DOHH2 (cell line): ENCODE data around the gene CAPN10.

Source experiments
- EZH2phosphoT487 ChIP-seq: fragments of 200-600 bp; sonication (generic); IDR thresholded peaks from 2 replicates; pipeline ENCODE4 v1.6.1; 2017; ENCODE audit warnings: borderline replicate concordance, mild to moderate bottlenecking, antibody characterized with exemption, low read length, moderate library complexity, mixed read lengths
- TF ChIP-seq, protein P1 (sequence below): fragments of 200-600 bp; sonication (generic); IDR thresholded peaks from one replicate; pipeline ENCODE4 v1.5.1; 2014; ENCODE audit warnings: antibody characterized with exemption, mild to moderate bottlenecking, low read depth, low read length; ENCODE audit not compliant: poor library complexity, severe bottlenecking

DNA sequence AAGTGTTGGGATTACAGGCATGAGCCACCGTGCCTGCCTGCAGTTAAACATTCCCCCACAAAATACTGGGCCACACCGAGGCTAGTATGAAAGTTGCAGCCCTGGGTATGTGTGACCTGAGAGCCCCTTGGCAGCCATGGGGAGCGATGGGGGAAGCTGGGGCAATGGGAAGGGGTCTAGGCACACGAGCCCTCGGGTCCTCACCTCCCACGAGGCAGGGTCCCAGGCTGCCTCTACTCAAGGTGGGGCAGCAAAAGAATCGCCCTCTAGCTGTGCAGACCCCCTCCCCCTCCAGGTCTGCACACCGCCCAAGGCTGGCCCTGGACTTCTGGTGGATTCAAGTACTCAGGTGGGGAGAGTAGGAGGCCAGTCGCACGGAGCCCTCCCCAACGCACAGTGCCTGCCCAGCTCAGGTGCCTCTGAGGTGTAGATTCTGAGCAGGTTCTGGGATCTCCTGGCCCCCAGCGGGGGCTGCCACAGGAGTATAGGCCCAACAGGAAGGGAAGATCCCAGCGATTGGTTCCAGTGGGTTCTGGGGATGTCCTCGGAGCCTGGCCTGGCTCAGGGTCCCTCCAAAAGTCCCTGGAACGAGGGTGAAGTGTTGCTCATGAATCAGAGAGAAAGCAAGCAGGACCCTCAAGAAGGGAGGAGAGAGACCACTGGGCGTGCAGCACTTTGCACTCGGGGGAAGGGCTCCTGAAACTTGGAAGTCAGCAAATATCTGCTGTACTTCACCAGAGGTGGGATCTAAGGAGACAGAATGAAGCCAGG, 41.4 kb downstream of the CAPN10 start:
- TF ChIP-seq, protein P1, sequence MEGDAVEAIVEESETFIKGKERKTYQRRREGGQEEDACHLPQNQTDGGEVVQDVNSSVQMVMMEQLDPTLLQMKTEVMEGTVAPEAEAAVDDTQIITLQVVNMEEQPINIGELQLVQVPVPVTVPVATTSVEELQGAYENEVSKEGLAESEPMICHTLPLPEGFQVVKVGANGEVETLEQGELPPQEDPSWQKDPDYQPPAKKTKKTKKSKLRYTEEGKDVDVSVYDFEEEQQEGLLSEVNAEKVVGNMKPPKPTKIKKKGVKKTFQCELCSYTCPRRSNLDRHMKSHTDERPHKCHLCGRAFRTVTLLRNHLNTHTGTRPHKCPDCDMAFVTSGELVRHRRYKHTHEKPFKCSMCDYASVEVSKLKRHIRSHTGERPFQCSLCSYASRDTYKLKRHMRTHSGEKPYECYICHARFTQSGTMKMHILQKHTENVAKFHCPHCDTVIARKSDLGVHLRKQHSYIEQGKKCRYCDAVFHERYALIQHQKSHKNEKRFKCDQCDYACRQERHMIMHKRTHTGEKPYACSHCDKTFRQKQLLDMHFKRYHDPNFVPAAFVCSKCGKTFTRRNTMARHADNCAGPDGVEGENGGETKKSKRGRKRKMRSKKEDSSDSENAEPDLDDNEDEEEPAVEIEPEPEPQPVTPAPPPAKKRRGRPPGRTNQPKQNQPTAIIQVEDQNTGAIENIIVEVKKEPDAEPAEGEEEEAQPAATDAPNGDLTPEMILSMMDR, result no peak
- no peak for TF ChIP-seq EZH2phosphoT487
